GM19455 (cell line): ENCODE data around the gene DENND6B.
A peak's percentile ranks its signal among the peaks of the same experiment; 100 is the strongest.
"Not testable (repeated sequence)": the region's sequence is repeated elsewhere in the genome, so short reads cannot be mapped to it uniquely, and the experiment has no call there.

ENCODE experiments used
- ATAC-seq: cut with Tn5 transposase; IDR thresholded peaks from one replicate; pipeline ENCODE4 v1.9.1; 2021; ENCODE audit not compliant: unreplicated experiment

The DENND6B gene

DNA sequence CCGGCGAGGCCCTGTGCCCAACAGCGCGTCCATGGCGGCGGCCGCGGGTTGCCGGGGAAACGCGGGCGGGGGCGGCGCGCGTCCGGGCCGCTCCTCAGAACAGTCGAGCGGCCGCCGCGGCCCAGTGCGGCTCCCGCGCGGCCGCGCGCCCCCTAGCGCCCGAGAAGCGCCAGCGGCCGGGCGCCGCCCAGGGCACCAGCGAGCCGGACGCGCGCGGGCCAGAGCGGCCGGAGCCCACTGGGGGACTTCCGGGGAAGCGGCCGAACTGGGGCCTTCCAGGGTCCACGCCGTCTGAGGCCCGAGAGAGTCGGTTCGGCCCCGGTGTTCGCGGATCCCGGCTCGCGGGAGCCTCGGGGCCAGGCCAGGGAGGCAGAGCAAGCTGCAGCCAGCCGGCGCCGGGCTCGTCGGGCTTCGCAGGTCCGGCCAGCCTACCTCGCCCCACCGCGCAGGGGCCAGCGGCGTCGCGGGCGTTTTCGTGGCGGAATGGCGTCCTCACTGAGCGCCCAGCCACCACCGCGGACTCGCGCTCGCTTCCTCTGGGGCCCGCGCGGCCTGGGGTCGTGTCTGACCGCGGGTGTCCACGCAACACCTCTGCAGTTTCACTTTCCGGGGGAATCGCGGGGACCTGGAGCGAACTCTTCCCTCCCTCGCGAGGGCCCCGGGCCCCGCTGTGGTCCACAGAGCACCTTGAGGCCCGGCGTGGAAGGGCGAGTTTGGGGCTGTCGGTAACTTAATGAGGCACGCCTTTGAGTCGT, at the start of gene DENND6B:
DENND6B (minus strand) TSS at position 57 of the 755 bp plus-strand sequence; CDS start at position 33, 24 bp downstream.
- peak; percentile 68 for ATAC-seq

GRCh38 chr22:50376085-50376651, 49.4 kb upstream of the DENND6B start:
- no peak for ATAC-seq

DNA sequence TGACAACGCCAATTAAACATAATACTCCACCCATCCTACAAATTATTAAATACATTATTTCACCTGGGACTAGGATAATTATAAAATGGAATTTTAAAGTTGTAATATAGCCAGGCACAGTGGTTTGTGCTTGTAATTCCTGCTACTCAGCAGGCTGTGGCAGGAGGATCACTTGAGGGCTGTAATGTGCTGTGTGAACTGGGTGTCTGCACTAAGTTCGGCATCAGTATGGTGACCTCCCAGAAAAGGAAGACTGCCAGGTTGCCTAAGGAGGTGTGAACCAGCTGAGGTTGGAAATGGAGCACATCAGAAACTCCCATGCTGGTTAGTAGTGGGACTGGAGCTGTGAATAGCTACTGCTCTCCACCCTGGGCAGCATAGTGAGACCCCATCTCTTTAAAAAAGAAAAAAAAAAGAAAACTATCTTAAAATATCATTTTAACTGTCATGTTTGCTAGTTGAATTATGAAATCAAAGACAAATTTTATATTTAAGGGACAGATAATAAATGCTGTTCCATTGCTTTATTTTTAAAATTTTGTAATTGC, 44.4 kb upstream of the DENND6B start:
- ATAC-seq, result no peak

- ATAC-seq, result no peak
Observed at GRCh38 chr22:50367778-50368500, 41.1 kb upstream of the DENND6B start.

- ATAC-seq, result not testable (repeated sequence)
Observed at GRCh38 chr22:50363803-50364194, 37.0 kb upstream of the DENND6B start.

DNA sequence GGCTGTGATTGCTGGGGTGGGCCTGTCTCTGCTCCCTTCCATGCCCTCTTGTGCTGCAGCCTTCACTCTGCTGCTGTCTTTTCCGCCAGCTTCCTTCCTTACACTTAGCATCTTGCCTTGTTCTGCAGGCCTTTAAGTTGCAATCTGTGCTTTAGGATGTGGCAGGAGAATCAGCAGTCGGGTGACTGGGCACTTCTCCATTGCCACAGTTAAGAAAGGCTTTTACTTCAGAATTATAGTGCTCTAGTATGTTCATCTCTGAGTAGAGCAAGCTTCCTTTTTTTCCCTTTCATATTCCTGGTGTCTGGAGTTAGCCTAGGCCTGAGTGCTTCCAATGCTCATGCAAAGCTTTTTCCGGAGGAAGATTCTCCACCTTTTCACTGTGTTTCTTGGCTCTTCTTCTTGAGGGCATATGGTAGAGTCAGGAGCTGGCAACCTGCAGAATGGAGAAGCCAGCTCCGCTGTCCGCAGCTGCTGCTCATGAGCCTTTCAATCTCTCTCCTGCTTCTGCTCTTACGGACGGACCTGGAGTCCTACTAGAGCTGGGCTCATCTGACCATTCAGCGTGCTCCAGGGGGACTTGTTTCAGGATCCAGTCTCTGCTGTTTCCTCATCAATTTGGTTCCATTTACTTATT, 36.5 kb upstream of the DENND6B start:
- no peak for ATAC-seq

GRCh38 chr22:50361688-50362087, 34.9 kb upstream of the DENND6B start:
- ATAC-seq, result no peak

GRCh38 chr22:50361222-50361621, 34.4 kb upstream of the DENND6B start:
- no peak for ATAC-seq

DNA sequence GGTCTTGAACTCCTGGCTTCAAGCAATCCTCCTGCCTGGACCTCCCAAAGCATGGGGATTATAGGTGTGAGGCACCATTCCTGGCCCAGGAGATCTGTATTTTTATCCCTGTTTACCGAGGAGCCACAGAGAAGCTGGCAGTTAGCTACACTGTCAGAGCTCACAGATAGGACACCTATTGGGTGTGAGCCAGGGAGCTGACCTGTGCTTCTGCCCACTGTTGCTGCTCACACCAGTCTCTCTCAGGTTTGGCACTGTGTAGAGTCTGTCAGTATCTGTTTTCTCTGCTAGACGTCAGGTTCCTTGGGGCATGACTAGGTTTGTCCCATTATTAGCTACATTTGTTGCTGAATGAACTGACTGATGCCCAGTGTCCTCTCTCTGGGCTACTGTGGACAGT, 33.8 kb upstream of the DENND6B start:
- no peak for ATAC-seq

DNA sequence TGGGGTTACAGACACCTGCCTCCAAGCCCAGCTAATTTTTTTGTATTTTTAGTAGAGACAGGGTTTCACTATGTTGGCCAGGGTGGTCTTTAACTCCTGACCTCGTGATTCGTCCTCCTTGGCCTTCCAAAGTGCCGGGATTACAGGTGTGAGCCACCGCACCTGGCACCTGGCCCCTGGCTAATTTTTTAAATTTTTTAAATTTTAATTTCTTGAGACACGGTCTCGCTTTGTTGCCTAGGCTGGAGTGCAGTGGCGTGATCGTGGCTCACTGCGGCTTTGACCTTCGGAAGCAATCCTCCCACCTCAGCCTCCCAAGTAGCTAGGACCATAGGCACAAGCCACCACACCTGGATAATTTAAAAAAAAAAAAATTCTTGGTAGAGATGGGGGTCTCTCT, 30.9 kb upstream of the DENND6B start:
- no peak for ATAC-seq

- no peak for ATAC-seq
Observed at GRCh38 chr22:50357222-50357621, 30.4 kb upstream of the DENND6B start.

GRCh38 chr22:50356186-50356585, 29.4 kb upstream of the DENND6B start:
- ATAC-seq, result no peak

GRCh38 chr22:50348058-50348457, 21.2 kb upstream of the DENND6B start:
- no peak for ATAC-seq

GRCh38 chr22:50347157-50347556, 20.3 kb upstream of the DENND6B start:
- ATAC-seq, result no peak

DNA sequence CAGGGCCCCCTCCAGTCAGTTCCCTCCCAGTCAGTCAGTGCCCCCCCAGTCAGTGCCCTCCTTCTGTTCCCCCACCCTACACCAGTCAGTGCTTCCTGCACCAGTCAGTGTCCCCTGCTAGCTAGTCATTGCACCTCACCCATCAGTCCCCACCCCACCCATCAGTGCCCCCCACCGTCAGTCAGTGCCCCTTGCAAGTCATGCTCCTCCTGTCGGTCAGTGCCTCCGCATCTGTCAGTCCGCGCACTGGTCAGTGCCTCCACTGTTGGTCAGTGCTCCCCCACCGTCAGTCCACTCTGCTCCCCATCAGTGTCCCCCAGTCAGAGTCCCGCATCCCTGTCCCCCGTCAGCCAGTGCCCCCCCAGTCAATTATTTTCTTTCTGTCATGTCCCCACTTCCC, 19.7 kb upstream of the DENND6B start:
- ATAC-seq, result no peak

- no peak for ATAC-seq
Observed at GRCh38 chr22:50343541-50343935, 16.7 kb upstream of the DENND6B start.

DNA sequence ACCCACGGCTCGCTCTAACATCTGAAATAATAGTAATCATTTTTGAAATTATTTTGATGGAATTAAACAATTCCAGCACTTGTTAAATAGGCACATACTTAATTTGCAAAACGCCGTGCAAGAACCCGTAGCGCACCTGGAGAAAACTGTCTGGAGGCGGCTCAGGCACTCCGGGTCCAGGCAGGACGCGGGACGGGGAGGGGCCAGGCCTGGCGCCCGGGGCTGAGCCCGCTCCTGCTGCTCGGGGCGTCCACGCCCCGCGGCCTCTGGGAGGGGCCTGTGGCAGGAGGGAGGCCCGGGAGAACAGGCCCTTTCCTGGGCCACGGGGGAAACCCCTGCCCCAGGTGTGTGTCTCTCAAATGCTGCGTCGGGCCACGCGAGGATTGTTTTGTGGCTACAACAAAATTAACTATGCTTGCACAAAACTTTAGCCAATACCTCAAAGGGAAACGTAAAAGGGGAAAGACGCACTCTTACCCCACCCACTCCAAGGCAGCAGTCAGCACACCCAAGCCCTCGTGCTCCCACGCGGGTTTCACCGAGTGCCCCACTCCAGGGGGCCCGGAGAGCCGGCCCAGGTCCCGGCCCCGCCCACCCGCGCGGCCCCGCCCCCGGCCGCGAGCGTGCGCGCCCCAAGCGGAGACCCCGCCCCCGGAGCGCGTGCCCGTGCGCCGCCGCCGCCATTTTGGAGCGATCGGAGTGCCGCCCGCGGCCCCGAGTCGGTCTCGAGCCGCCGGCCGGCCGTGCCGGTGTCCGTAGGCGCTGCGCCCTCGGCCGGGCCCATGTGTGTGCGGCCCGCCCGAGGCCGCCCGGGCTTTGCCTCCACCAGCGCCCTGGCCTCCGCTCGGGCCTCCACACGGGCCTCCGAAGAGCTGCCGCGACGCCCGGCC, 16.1 kb upstream of the DENND6B start, which contains the start of gene PPP6R2:
PPP6R2 (plus strand) TSS at position 677 of the 890 bp plus-strand sequence. CDS start 50,582 bp downstream, outside the sequence.
- ATAC-seq, result peak; percentile 77

DNA sequence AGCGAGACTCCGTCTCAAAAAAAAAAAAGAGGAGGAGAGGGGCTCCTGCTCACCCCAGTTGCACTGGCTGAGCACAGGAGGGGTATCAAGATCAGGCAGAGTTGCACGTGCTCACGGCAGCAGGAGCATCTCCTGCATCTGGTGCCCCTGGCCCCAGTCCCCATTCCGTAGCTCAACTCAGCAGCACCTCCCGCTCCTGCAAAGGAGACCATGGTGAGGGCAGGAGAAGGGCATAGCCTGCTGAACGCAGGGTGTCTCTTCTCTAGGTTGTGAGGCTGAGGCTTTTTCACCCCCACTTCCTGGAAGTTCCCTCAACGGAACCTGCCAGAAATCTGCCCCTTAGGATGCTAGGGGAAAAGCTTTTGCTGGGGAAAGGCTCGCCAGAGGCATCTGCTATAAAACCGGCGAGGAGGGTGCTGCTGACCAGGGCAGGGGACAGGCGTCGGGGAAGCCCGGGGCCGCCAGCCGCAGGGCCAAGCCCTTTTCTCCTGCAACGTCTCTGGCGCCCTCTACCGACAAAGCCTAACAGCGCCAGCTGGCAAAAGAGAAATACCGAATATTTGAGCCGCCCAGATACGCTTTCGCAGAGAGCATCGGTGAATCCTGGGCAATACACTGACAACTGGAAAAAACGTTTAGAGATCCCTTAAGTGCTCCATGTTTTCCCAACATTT, 15.3 kb upstream of the DENND6B start:
- ATAC-seq, result peak; percentile 58
